MCF 10A (cell line): Measurements from ENCODE around the gene PPARD. TPM values are rescaled to one million over a fixed set of nuclear protein-coding genes. Genes with fewer than 3 reads are reported as not detected.

Experiments
- BruUV-seq: library from RNA; stranded (reverse); fragments of 400-500 nt; replicated peaks from 2 replicates; lab custom pipeline; 2021; lab: Mats Ljungman, UMichigan
- CTCF ChIA-PET: fragments of 300-600 bp; sonication (Branson Sonifier 250); formaldehyde crosslinking; extraction: SDS; loops from one replicate; lab custom pipeline; 2021; ENCODE audit warnings: antibody characterized with exemption, inconsistent platforms; lab: Yijun Ruan, JAX
- POLR2A ChIA-PET: fragments of 300-600, 350-650 bp; sonication (Branson Sonifier 250); formaldehyde crosslinking; extraction: SDS; loops from one replicate; lab custom pipeline; 2020; ENCODE audit warnings: antibody characterized with exemption, inconsistent platforms; lab: Yijun Ruan, JAX
- DNase-seq: peaks from one replicate; pipeline ENCODE4 v3.0.0-alpha.2; 2018; ENCODE audit not compliant: unreplicated experiment
- H3K27ac Mint-ChIP-seq: one replicate; pipeline ENCODE4 v1.8.0; 2022; ENCODE audit warnings: mild to moderate bottlenecking, low read depth, mixed read lengths; ENCODE audit not compliant: unreplicated experiment
- H3K27me3 Mint-ChIP-seq: one replicate; pipeline ENCODE4 v1.8.0; 2022; ENCODE audit warnings: mixed read lengths; ENCODE audit not compliant: insufficient read depth, unreplicated experiment
- H3K36me3 Mint-ChIP-seq: one replicate; pipeline ENCODE4 v1.8.0; 2022; ENCODE audit warnings: mild to moderate bottlenecking, moderate library complexity, mixed read lengths; ENCODE audit not compliant: insufficient read depth, unreplicated experiment
- H3K4me1 Mint-ChIP-seq: one replicate; pipeline ENCODE4 v1.8.0; 2022; ENCODE audit warnings: mixed read lengths; ENCODE audit not compliant: insufficient read depth, unreplicated experiment
- H3K4me3 Mint-ChIP-seq: one replicate; pipeline ENCODE4 v1.8.0; 2022; ENCODE audit warnings: mild to moderate bottlenecking, moderate library complexity, mixed read lengths; ENCODE audit not compliant: unreplicated experiment
- H3K9me3 Mint-ChIP-seq: one replicate; pipeline ENCODE4 v1.8.0; 2022; ENCODE audit warnings: mixed read lengths; ENCODE audit not compliant: unreplicated experiment
- CTCF ChIP-seq: fragments of 200-600 bp; IDR thresholded peaks from one replicate; pipeline ENCODE4 v1.8.0; 2022; ENCODE audit warnings: antibody characterized with exemption, mild to moderate bottlenecking; ENCODE audit not compliant: unreplicated experiment
- intact Hi-C: fragments of 100-400 bp; cut with micrococcal nuclease; formaldehyde crosslinking; loops from 2 replicates; pipeline ENCODE4 v1.14.1; 2022
- total RNA-seq: library from RNA; stranded (reverse); gene quantifications from 2 replicates; pipeline ENCODE4 v1.2.3, GENCODE V29; 2022

Gene PPARD
- total RNA-seq, 1 experiment from 2014 or later = 13.8 TPM

GRCh38 chr6:35341557-35341956, 801 bp upstream of the PPARD start:
- Mint-ChIP-seq H3K4me3 (no peak overlapping the region), H3K9me3 (no peaks in the 10 kb centered on the region), H3K27ac (no peak overlapping the region), H3K27me3 (peaks cover 21% of the 10 kb centered on the region), H3K4me1 (peaks cover 18% of the 10 kb centered on the region), H3K36me3 (peaks cover 12% of the 10 kb centered on the region)
- CTCF ChIA-PET = interaction anchor here (0.6 to 6.6 kb wide), 23 partner anchors 9 to 407 kb away, joined by 3 to 146 read pairs (median 4); partner anchors contain the start of genes DEF6, FANCE and RPL10A
- intact Hi-C loops = loop anchor here (5.0 kb wide), 1 partner anchor 44 kb away; the partner anchor contains the start of gene DEF6
- no peak for TF ChIP-seq CTCF
- no peak for DNase-seq
- POLR2A ChIA-PET = interaction anchor here (1.0 to 3.9 kb wide), 10 partner anchors 44 to 228 kb away, joined by 3 to 41 read pairs (median 8); partner anchors contain the start of genes DEF6, FANCE and RPL10A
- BruUV-seq = no TSS peak

GRCh38 chr6:35343092-35343834, 905 bp downstream of the PPARD start:
- BruUV-seq = TSS peak; percentile 41
- peaks cover 9% of the 10 kb centered on the region for H3K27me3 Mint-ChIP-seq
- no peaks in the 10 kb centered on the region for H3K9me3 Mint-ChIP-seq
- TF ChIP-seq CTCF = no peak
- CTCF ChIA-PET = interaction anchor here (0.6 to 6.6 kb wide), 17 partner anchors 14 to 394 kb away, joined by 3 to 146 read pairs (median 5); partner anchors contain the start of genes ARMC12, DEF6, FANCE and RPL10A
- intact Hi-C loops = loop anchor here (5.0 kb wide), 1 partner anchor 46 kb away; the partner anchor contains the start of gene DEF6
- peak overlapping the region; percentile 82 for H3K4me3 Mint-ChIP-seq
- POLR2A ChIA-PET = interaction anchor here (0.6 to 3.9 kb wide), 12 partner anchors 18 to 1675 kb away, joined by 3 to 41 read pairs (median 4); partner anchors contain the start of genes FANCE and RPL10A
- H3K36me3 Mint-ChIP-seq = peaks cover 28% of the 10 kb centered on the region
- peak overlapping the region; percentile 95 for H3K27ac Mint-ChIP-seq
- DNase-seq = peak; percentile 5
- H3K4me1 Mint-ChIP-seq = peaks cover 18% of the 10 kb centered on the region

GRCh38 chr6:35343835-35344550, 1.6 kb downstream of the PPARD start:
- Mint-ChIP-seq H3K27ac (peak overlapping the region; percentile 95), H3K4me1 (peaks cover 18% of the 10 kb centered on the region), H3K36me3 (peaks cover 30% of the 10 kb centered on the region), H3K4me3 (peak overlapping the region; percentile 82), H3K27me3 (peaks cover 5% of the 10 kb centered on the region), H3K9me3 (no peaks in the 10 kb centered on the region)
- ChIA-PET CTCF (interaction anchor here (0.6 to 6.6 kb wide), 12 partner anchors 13 to 440 kb away, joined by 3 to 146 read pairs (median 4); partner anchors contain the start of genes DEF6, FANCE and RPL10A), POLR2A (interaction anchor here (0.6 to 3.9 kb wide), 14 partner anchors 17 to 1674 kb away, joined by 3 to 41 read pairs (median 4); partner anchors contain the start of genes FANCE and RPL10A)
- DNase-seq = no peak
- no TSS peak for BruUV-seq
- TF ChIP-seq CTCF = no peak
- intact Hi-C loops = loop anchor here (5.0 kb wide), 1 partner anchor 47 kb away; the partner anchor contains the start of gene DEF6
